Ramos (cell line): ENCODE data around the gene BDP1.
"Not testable (repeated sequence)": the region's sequence is repeated elsewhere in the genome, so short reads cannot be mapped to it uniquely, and the experiment has no call there.

ENCODE experiments used
- in situ Hi-C: fragments of 300-500 bp; cut with MboI; formaldehyde crosslinking; loops from one replicate; pipeline ENCODE4 v1.14.3; 2022; ENCODE audit warnings: low sequenced_read_pairs; ENCODE audit not compliant: unreplicated experiment

Gene BDP1

GRCh38 chr5:71601222-71602026 is 146.0 kb downstream of the BDP1 start:
- in situ Hi-C loops, result no loop called here

- in situ Hi-C loops, result not testable (repeated sequence)
Measured at GRCh38 chr5:71609916-71610315, 154.5 kb downstream of the BDP1 start.

DNA sequence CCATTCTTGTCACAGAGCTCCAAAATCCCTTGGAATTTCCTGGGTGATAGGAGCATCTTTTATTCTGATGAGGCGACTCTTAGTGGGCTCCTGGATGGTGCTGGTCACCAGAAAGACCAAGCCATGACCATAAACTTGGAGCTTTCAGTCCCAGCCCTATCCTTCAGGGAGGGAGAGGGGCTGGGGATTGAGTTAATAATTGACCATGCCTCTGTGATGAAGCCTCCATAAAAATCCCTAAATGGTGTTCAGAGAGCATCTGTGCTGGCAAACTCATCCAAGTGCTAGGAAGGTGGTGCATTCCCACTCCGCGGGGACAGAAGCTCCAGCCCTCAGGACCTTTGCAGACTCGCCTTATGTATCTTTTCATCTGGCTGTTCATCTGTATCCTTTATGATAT is 160.4 kb downstream of the BDP1 start:
- in situ Hi-C loops, result no loop called here
